KOPT-K1 (cell line): ENCODE measurements around the gene TMSB4X.

Experiments
- H3K27ac ChIP-seq: fragments of 200-600 bp; sonication (generic); 2 replicates; pipeline ENCODE4 v1.5.1; 2016; ENCODE audit warnings: antibody characterized with exemption, mild to moderate bottlenecking, low read depth, low read length; ENCODE audit not compliant: poor library complexity, severe bottlenecking
- H3K36me3 ChIP-seq: fragments of 200-600 bp; sonication (generic); 2 replicates; pipeline ENCODE4 v1.5.1; 2017; ENCODE audit warnings: antibody characterized with exemption, mild to moderate bottlenecking, low read length, moderate library complexity; ENCODE audit not compliant: insufficient read depth
- H3K9me3 ChIP-seq: fragments of 200-600 bp; sonication (generic); 2 replicates; pipeline ENCODE4 v1.5.1; 2017; ENCODE audit warnings: antibody characterized with exemption, low read length, mild to moderate bottlenecking; ENCODE audit not compliant: insufficient read depth, poor library complexity, severe bottlenecking

TMSB4X gene

DNA sequence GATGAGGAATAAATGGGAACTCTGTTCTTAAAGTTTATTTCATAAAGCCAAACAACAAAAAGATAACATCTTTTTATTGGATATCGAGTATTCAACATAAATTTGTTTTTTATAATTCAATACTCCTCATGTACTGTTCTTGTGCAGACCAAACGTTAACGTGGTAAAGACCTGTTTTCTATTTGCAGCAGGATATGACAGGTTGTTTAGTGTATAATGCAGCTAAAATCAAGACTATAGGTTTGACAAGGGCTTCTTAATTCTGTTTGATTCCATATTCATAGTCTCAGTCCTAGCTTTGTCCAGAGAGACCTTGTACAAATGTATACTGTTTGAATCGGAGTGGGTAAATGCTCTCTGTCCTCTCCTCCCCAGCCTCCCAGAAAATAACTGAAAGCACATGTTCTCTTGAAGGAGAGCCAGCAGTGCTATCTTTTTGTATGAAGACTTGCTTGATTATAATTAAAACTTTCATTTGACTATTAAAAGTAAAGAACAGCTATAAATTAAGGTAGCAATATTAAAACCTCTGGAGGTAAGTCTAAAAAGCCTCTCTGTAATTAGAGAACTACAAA is 17.7 kb downstream of the TMSB4X start:
- Histone ChIP-seq H3K9me3 (no peaks in the 10 kb centered on the region), H3K27ac (no peak overlapping the region), H3K36me3 (no peaks in the 10 kb centered on the region)

GRCh38 chrX:12993826-12994225 is 18.9 kb downstream of the TMSB4X start:
- no peaks in the 10 kb centered on the region for H3K36me3 ChIP-seq
- H3K9me3 ChIP-seq: no peaks in the 10 kb centered on the region
- H3K27ac ChIP-seq: no peak overlapping the region

DNA sequence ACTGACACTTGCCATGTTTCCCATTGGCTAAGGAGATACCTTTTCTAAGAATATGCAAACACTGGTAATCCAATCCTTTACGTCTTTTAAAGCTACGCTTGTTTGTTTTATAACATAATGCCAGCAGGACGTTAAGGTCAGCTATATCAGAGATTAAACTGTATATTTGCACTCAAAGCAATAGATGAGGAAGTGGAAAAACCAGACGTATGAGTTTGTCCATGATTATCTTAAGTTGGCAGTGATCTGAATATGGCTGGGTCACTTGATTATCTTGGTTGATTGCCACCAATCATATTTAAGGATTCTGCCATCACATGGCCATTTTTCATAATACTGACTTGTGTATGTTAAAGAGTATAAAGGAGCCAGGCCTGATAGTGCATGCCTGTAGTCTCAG is 19.4 kb downstream of the TMSB4X start:
- no peaks in the 10 kb centered on the region for H3K9me3 ChIP-seq
- no peaks in the 10 kb centered on the region for H3K36me3 ChIP-seq
- H3K27ac ChIP-seq: no peak overlapping the region

- peak overlapping the region; percentile 95 for H3K27ac ChIP-seq
- no peaks in the 10 kb centered on the region for H3K9me3 ChIP-seq
- H3K36me3 ChIP-seq: no peaks in the 10 kb centered on the region
Observed at GRCh38 chrX:12996934-12997435, 22.1 kb downstream of the TMSB4X start.

DNA sequence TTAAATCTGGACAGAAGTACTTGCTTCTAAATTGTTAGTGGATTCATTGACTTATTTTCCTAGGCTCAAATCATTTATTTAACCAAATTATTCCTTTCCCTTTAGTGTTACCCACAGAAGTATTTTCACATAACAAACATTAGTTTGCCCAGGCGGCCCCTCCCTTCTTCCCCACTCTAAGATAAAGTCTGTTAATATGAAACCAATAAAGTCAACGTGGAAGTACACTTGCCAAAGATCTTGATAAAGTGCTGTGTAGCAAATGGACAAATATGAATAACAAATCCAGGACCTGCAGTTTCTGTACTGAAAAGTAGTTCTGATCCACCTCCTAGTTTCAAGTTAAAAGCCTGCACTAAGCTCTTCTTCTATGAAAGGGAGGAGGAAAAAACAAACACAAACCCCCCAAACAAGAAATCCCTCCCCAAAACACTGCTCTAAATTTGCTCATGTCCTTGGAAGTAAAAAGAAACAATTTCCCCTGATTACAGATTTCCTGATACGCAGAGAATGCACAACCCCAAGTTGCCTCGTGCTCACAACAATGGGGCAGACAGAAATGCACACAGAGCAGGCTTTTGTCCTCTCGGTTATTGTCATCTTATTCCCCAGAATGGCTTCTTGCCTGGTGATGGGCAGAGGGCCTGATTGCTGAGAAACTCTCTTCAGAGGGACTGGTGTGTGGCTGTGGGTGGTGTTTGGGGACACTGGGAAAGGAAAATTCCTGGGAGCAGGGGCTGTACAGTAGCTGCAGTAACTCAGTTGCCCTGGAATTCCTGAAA is 23.2 kb downstream of the TMSB4X start:
- H3K36me3 ChIP-seq: no peaks in the 10 kb centered on the region
- peak overlapping the region; percentile 95 for H3K27ac ChIP-seq
- H3K9me3 ChIP-seq: no peaks in the 10 kb centered on the region

DNA sequence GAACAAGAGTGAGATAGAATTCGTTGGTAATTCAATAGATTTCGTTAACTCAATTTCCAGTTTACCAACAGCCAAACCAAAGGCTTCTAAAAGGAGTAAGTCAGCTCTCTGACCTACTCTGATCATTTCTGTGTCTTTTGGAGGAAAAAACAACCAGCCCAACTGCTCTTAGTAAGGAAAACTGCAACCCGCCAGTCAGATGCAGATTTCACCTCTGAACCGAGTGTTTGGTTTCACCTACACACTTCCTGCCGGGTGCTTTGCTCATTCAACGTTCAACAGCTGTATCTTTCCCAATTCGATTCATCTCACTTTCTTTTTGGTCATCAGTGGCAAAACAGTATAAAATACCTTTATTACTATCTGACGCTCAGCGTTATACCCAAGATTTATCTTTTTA is 24.5 kb downstream of the TMSB4X start:
- peak overlapping the region; percentile 95 for H3K27ac ChIP-seq
- no peaks in the 10 kb centered on the region for H3K36me3 ChIP-seq
- no peaks in the 10 kb centered on the region for H3K9me3 ChIP-seq

- no peaks in the 10 kb centered on the region for H3K36me3 ChIP-seq
- peak overlapping the region; percentile 95 for H3K27ac ChIP-seq
- no peaks in the 10 kb centered on the region for H3K9me3 ChIP-seq
Observed at GRCh38 chrX:13000301-13000811, 25.4 kb downstream of the TMSB4X start.

- Histone ChIP-seq H3K36me3 (no peaks in the 10 kb centered on the region), H3K9me3 (no peaks in the 10 kb centered on the region), H3K27ac (peak overlapping the region; percentile 95)
Observed at GRCh38 chrX:13001097-13001496, 26.2 kb downstream of the TMSB4X start.

GRCh38 chrX:13001961-13002671 is 27.2 kb downstream of the TMSB4X start:
- Histone ChIP-seq H3K9me3 (no peaks in the 10 kb centered on the region), H3K36me3 (no peaks in the 10 kb centered on the region), H3K27ac (peak overlapping the region; percentile 95)

GRCh38 chrX:13005661-13006473 is 31.0 kb downstream of the TMSB4X start:
- Histone ChIP-seq H3K9me3 (no peaks in the 10 kb centered on the region), H3K27ac (peak overlapping the region; percentile 81), H3K36me3 (no peaks in the 10 kb centered on the region)

DNA sequence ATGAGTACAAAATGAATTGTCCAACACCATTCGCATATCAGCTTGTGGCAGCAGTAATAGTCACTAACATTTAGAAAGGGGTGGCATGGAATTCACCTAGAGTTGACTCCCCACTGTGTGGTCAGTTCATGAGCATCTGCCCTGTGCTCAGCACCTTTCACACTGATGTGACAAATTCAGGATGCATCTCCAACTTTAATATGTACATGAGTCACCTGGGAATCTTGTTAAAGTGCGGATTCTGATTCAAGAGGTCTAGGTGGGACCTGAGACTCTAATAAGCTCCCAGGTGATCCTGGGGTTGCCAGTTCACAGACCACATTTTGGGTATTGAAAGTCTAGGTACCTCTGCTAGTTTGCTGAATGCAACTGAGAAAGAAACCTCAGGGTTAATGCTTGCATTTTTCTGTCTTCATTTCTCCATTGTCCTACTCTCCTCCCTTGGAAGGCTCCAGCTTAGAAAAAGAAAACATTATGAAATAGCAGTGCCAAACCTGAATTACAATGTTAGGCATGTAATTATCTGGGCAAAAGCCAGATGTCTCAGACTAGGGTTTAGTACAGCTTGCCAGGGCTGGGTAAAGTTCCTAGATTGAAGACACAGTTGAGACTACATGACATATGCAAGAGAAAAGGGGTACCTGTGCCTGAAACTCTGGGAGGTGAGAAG is 32.7 kb downstream of the TMSB4X start:
- H3K36me3 ChIP-seq: no peaks in the 10 kb centered on the region
- no peaks in the 10 kb centered on the region for H3K9me3 ChIP-seq
- H3K27ac ChIP-seq: peak overlapping the region; percentile 81

DNA sequence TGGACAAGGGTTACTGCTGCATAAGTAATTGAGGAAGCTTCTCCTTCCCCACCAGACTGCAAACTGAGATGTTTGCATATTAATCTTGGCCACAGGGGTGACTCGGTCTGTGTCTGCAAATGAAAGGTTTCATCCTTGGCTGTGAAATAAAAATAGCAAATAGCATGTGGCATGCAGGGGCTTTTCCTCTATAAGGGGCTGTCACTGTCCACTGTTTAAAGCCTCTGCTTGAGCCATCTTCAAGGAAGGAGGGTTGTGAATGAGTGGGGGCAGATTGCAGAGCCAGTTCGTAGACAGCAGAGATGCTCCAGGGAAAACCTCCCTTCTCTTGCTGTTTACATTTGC is 33.3 kb downstream of the TMSB4X start:
- no peaks in the 10 kb centered on the region for H3K36me3 ChIP-seq
- peak overlapping the region; percentile 56 for H3K27ac ChIP-seq
- no peaks in the 10 kb centered on the region for H3K9me3 ChIP-seq

DNA sequence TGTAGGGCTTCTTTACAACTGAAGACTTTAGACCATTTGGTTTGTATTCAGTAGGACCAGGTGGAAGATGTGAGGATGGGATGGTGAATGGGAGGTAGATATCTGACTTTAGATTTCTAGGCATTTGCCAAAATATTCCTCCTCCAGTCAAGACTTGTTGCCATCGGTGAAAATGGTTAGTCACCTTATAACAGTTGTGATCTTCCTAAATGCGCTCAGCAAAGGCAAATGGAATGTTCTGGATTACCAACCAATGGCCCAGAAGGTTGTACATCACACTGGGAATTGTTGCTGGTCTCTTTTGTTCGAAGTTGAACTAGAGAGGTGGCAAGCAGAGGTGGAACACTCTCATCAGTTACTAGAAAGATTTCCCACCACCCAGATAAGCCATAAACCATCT is 33.9 kb downstream of the TMSB4X start:
- Histone ChIP-seq H3K36me3 (no peaks in the 10 kb centered on the region), H3K27ac (no peak overlapping the region), H3K9me3 (no peaks in the 10 kb centered on the region)

GRCh38 chrX:13009273-13009672 is 34.4 kb downstream of the TMSB4X start:
- no peaks in the 10 kb centered on the region for H3K9me3 ChIP-seq
- H3K27ac ChIP-seq: no peak overlapping the region

More at GRCh38 chrX:13009273-13009672, 34.4 kb downstream of the TMSB4X start:
- H3K36me3 ChIP-seq: no peaks in the 10 kb centered on the region
